Kidney epithelial cell (primary cell): ENCODE results near the gene AHNAK2. TPM values are rescaled to one million over a fixed set of nuclear protein-coding genes. Genes with fewer than 3 reads are reported as not detected.
A peak's percentile ranks its signal among the peaks of the same experiment; 100 is the strongest.

Experiments
- DNase-seq: peaks from one replicate; pipeline ENCODE4 v3.0.0-alpha.2; 2010; ENCODE audit warnings: low read depth
- H3K27me3 ChIP-seq: 2 replicates; pipeline ENCODE4 v1.6.0; 2011; ENCODE audit warnings: low read length; ENCODE audit not compliant: control insufficient read depth, insufficient read depth
- H3K36me3 ChIP-seq: 2 replicates; pipeline ENCODE4 v1.5.1; 2011; ENCODE audit warnings: low read length; ENCODE audit not compliant: control insufficient read depth, insufficient read depth
- H3K4me3 ChIP-seq: 2 replicates; pipeline ENCODE4 v1.5.1; 2011; ENCODE audit warnings: low read depth, mild to moderate bottlenecking, control low read depth, low read length
- CTCF ChIP-seq: IDR thresholded peaks from 2 replicates; pipeline ENCODE4 v1.5.1; 2011; ENCODE audit warnings: mild to moderate bottlenecking, moderate library complexity, low read length, control low read depth, inconsistent platforms; ENCODE audit not compliant: insufficient read depth, poor library complexity, severe bottlenecking
- total RNA-seq: library from RNA; depleted of rRNA; stranded (reverse); fragments of >200 nt; gene quantifications from 2 replicates; pipeline ENCODE4 v1.2.3, GENCODE V29; 2015

The AHNAK2 gene
- total RNA-seq, 1 donor from 2014 or later: 121 TPM

GRCh38 chr14:104935026-104935650, 43.0 kb downstream of the AHNAK2 start:
- Histone ChIP-seq H3K27me3 (peaks cover 40% of the 10 kb centered on the region), H3K36me3 (no peaks in the 10 kb centered on the region), H3K4me3 (no peak overlapping the region)
- no peak for DNase-seq
- no peak for TF ChIP-seq CTCF

- no peak overlapping the region for H3K4me3 ChIP-seq
Observed at GRCh38 chr14:104933746-104934733, 44.1 kb downstream of the AHNAK2 start.

GRCh38 chr14:104932676-104933631, 45.2 kb downstream of the AHNAK2 start:
- TF ChIP-seq CTCF: peak; percentile 44
- Histone ChIP-seq H3K27me3 (peaks cover 45% of the 10 kb centered on the region), H3K36me3 (no peaks in the 10 kb centered on the region), H3K4me3 (peak overlapping the region; percentile 30)
- peak; percentile 7 for DNase-seq

More at GRCh38 chr14:104933746-104934733, 44.1 kb downstream of the AHNAK2 start:
- no peak for DNase-seq
- Histone ChIP-seq H3K27me3 (peaks cover 45% of the 10 kb centered on the region), H3K36me3 (no peaks in the 10 kb centered on the region)
- TF ChIP-seq CTCF: no peak

- no peak for DNase-seq
- no peaks in the 10 kb centered on the region for H3K36me3 ChIP-seq
- no peak for TF ChIP-seq CTCF
- no peak overlapping the region for H3K4me3 ChIP-seq
- peaks cover 45% of the 10 kb centered on the region for H3K27me3 ChIP-seq
Observed at GRCh38 chr14:104931771-104932675, 46.2 kb downstream of the AHNAK2 start.
